GM10248 (cell line): ENCODE results near the gene ADAMTS6.

Experiments
- CTCF ChIA-PET: fragments of 300-600 bp; sonication (Branson Sonifier 250); formaldehyde crosslinking; extraction: SDS; loops from one replicate; lab custom pipeline; 2021; ENCODE audit warnings: antibody characterized with exemption; lab: Yijun Ruan, JAX
- POLR2A ChIA-PET: fragments of 350-650 bp; sonication (Branson Sonifier 250); formaldehyde crosslinking; extraction: SDS; loops from one replicate; lab custom pipeline; 2020; ENCODE audit warnings: antibody characterized with exemption; lab: Yijun Ruan, JAX
- DNase-seq: peaks from one replicate; pipeline ENCODE4 v3.0.0; 2012; ENCODE audit errors: extremely low spot score
- TF ChIP-seq, protein P1 (sequence below): IDR thresholded peaks from 2 replicates; pipeline ENCODE4 v1.5.1; 2012; ENCODE audit warnings: mild to moderate bottlenecking, low read depth; ENCODE audit errors: extremely low read depth, missing control alignments, control extremely low read depth

ADAMTS6 gene

DNA sequence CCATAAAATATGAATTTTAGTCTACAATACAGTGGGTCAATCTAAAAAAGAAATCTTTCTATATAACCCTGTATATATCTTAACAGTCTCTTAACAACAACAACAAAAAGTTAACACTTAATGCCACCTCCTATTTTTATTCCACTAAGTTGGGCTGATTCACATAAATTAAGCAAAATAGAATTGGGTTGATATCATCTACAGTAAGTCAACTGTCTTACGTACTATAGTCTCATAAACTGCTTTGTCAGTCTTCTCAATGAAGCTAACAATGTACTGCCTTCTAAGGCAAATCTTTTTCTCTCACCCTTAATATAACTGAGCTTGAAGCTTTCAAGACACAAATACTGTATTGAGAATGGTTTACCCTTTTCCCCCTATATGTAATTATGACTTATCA lies 185.7 kb downstream of the ADAMTS6 start:
- DNase-seq = no peak
- ChIA-PET POLR2A (no interaction called here), CTCF (no interaction called here)
- TF ChIP-seq, protein P1, sequence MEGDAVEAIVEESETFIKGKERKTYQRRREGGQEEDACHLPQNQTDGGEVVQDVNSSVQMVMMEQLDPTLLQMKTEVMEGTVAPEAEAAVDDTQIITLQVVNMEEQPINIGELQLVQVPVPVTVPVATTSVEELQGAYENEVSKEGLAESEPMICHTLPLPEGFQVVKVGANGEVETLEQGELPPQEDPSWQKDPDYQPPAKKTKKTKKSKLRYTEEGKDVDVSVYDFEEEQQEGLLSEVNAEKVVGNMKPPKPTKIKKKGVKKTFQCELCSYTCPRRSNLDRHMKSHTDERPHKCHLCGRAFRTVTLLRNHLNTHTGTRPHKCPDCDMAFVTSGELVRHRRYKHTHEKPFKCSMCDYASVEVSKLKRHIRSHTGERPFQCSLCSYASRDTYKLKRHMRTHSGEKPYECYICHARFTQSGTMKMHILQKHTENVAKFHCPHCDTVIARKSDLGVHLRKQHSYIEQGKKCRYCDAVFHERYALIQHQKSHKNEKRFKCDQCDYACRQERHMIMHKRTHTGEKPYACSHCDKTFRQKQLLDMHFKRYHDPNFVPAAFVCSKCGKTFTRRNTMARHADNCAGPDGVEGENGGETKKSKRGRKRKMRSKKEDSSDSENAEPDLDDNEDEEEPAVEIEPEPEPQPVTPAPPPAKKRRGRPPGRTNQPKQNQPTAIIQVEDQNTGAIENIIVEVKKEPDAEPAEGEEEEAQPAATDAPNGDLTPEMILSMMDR = no peak

DNA sequence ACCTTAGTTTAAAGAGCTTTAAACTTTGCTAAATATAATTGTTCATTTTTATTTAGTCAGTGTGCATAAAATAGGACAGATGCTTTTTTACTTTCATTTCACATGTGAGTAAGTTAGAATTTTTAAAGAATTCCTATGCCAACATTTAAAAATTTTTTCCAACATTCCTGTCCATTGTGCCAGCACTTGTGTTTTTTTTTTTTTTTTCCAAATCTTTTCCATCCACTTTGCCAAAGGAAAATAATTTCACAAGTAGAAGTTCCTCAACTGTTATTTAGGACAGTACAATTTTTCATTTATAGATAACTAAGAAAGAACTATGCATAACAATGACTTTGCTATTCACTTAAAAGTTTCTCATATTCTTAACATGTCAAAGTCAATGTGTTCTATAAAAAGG lies 189.5 kb downstream of the ADAMTS6 start:
- no peak for DNase-seq
- TF ChIP-seq, protein P1 = no peak
- CTCF ChIA-PET = interaction anchor here (1.8 kb wide), 1 partner anchor 10 kb away, joined by 6 read pairs; no protein-coding TSS in a partner anchor
- POLR2A ChIA-PET = no interaction called here

DNA sequence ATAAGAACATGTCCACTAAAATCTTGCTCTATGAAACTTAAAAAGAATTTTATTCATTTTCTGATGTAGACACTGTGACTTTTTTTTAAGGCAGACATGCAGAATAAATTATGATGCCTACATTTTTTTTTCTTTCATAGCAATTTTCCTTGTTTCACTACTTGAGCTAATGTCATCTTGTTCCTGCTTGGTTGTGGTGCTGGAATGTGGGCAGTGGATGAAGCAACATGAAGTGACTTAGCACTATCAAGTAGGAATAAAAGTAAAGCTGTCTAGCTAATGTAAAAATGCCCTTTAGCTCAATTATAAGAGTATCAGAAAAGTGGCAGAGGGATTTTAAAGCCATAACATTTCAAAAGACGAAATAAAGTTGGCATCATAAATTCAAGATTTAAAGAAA lies 191.0 kb downstream of the ADAMTS6 start:
- CTCF ChIA-PET = interaction anchor here (1.1 to 1.8 kb wide), 3 partner anchors 11 to 32 kb away, joined by 3 to 6 read pairs (median 4); no protein-coding TSS in a partner anchor
- TF ChIP-seq, protein P1 = no peak
- POLR2A ChIA-PET = no interaction called here
- no peak for DNase-seq

DNA sequence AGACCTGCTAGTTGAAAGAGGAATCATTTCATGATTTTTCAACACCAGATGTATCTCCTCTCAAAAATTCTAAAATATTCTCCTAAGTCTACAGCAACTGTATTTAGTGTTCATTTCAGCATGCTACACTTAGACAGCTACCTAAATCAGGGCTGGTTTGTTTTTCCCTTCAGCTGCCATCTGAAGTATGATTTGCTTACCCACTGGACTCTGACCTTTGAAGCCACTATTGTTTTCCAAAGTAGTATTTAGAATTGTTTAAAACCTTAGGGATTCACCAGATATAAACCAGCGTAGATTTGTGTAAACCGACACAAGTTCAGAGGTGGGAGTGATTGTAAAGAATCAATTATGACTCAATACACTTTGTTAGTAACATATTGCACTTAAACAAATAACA lies 193.1 kb downstream of the ADAMTS6 start:
- ChIA-PET CTCF (interaction anchor here (1.4 kb wide), 1 partner anchor 10 kb away, joined by 3 read pairs; no protein-coding TSS in a partner anchor), POLR2A (no interaction called here)
- TF ChIP-seq, protein P1 = no peak
- DNase-seq = no peak

DNA sequence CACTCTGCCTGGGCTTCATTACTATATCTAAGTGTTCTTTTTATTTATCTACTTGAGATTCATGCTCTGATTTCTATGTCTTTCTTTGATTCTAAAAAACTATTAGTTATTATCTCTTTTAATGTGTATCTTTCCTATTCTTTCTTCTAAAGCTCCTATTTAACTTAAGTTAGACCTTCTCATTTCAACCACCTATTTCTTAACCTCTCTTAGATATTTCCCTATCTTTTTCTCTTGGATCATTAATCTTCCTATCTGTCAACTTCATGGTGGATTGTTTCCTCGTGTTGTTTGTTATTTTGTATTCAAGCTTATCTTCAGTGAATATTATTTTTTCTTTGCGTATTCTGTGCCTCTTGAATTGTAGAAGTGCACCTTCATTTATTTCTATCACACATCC lies 202.1 kb downstream of the ADAMTS6 start:
- TF ChIP-seq, protein P1 = no peak
- ChIA-PET CTCF (interaction anchor here (0.9 to 1.7 kb wide), 3 partner anchors 18 to 27 kb away, joined by 3 to 6 read pairs (median 4); no protein-coding TSS in a partner anchor), POLR2A (no interaction called here)
- no peak for DNase-seq

DNA sequence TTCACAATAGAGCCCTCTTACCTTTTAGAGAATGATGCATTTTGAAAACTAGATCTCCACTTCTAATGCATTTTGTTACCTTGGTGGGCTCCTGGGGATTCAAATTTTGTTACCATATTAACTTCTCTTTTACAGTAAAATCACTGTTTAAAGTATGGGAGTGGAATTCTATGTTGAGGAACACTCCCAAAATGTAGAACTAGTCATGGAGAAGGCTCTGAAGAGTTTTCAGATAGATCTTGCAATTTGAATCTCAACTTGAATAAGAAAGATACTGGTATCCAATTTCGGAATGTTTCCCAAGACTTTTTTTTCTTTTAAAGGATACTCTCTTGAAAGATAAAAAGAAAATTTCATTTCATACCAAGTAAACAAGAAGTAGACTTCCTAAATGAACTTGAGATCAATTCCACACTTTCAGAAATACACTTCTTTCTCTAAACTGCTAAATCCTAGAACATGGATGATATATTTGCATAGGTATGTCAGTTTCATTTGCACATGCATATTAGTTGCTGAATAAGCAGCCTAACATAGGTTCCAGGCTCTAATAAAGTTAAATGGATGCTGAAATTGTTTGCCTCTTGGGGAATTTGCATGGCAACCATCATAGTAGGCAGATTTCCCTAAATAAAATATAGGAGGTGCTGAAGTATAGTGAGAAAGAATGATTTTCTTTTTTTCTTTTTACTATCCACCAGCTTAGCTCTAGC lies 205.4 kb downstream of the ADAMTS6 start:
- DNase-seq = no peak
- ChIA-PET POLR2A (no interaction called here), CTCF (interaction anchor here (1.1 kb wide), 1 partner anchor 42 kb away, joined by 3 read pairs; no protein-coding TSS in a partner anchor)
- TF ChIP-seq, protein P1 = no peak
